CD4-positive, alpha-beta T cell treated with Interleukin-1 beta for 1 hour (primary cell): ENCODE results near the gene RBBP9.
A peak's percentile ranks its signal among the peaks of the same experiment; 100 is the strongest.
"Not testable (repeated sequence)": the region's sequence is repeated elsewhere in the genome, so short reads cannot be mapped to it uniquely, and the experiment has no call there.

ENCODE experiments used
- DNase-seq, 2 donors: peaks; one replicate each; pipeline ENCODE4 v3.0.0-alpha.2; 2020 to 2022

The RBBP9 gene

GRCh38 chr20:18501672-18502071 is 4.6 kb upstream of the RBBP9 start:
- not testable (repeated sequence) for DNase-seq

DNA sequence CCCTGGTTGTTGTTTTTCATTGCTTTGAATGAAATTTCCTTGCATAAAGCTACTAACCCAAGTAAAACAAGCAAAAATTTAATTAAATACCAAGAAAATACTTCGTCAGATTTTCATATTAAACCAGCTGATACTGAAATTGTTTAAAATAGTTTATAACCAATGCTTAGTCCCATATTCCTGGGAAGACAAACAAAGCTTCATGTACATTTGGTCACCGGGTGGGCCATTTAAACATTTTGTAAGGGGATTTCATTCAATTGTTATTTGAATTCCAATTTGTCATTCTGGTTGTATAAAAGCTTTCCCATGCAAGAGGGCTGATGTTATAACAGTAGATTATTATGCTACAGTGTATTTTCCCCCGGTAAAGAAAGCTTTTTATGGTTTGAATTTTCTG is 578 bp upstream of the RBBP9 start:
- no peak for DNase-seq

DNA sequence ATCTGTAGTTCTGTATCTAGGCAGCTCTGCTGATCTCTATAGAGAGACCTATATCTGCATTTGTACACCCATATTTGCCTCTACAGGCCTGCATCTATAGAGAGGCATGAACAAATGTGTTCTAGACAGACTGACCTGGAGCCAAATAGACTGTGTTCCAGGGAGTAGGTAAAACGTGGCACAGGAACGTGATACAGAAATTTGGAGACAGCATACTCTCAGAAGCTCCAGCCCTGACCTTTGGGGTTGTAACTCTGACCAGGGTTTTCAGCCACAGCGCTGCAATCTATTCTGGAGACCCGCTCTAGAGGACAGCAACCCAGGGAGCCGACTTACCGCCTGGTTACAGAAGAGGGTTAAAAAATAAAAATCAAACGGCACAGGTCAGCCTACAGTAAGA is 983 bp downstream of the RBBP9 start:
- DNase-seq, result no peak

DNA sequence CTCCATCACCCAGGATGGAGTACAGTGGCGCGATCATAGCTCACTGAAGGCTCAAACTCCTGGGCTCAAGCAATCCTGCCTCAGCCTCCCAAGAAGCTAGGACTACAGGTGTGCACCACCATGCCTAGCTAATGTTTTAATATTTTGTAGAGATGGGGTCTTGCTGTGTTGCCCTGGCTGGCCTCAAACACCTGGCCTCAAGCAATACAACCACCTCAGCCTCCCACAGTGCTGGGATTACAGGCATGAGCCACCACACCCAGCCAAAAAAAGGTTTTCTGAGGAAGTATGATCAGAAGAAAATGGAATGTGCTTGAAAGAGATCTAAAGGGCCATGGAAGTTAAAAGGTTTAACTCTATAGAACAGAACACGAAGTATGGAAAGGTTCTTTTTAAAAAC is 8.7 kb downstream of the RBBP9 start:
- no peak for DNase-seq

DNA sequence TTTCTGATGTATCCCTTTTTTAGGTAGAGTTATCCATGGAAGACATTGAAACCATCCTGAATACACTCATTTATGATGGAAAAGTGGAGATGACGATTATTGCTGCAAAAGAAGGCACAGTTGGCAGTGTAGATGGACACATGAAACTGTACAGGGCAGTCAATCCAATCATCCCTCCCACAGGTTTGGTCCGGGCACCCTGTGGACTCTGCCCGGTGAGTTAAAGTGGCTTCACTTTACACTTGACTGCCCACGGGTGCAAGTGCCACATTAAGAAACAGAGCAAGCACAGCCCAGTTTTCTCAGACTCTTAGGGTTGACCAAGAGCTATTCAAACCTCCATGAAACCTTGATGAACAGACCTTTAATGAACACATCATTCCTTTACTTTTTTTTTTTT is 15.4 kb downstream of the RBBP9 start:
- DNase-seq, result no peak

- DNase-seq, result no peak
These were observed 19.2 kb downstream of the RBBP9 start for GRCh38 chr20:18477821-18478220.

- DNase-seq, result no peak
These were observed 19.8 kb downstream of the RBBP9 start for GRCh38 chr20:18477218-18477617.

GRCh38 chr20:18466894-18467730 is 29.9 kb downstream of the RBBP9 start, which contains the start of the genes DZANK1 and POLR3F:
DZANK1 (minus strand) TSS chr20:18467030; CDS start chr20:18465358, 1,672 bp downstream.
POLR3F (plus strand) TSS chr20:18467390; CDS start chr20:18467507, 117 bp downstream.
- DNase-seq, result peak; percentile 94

GRCh38 chr20:18466574-18466893 is 30.5 kb downstream of the RBBP9 start:
- DNase-seq, result no peak

DNA sequence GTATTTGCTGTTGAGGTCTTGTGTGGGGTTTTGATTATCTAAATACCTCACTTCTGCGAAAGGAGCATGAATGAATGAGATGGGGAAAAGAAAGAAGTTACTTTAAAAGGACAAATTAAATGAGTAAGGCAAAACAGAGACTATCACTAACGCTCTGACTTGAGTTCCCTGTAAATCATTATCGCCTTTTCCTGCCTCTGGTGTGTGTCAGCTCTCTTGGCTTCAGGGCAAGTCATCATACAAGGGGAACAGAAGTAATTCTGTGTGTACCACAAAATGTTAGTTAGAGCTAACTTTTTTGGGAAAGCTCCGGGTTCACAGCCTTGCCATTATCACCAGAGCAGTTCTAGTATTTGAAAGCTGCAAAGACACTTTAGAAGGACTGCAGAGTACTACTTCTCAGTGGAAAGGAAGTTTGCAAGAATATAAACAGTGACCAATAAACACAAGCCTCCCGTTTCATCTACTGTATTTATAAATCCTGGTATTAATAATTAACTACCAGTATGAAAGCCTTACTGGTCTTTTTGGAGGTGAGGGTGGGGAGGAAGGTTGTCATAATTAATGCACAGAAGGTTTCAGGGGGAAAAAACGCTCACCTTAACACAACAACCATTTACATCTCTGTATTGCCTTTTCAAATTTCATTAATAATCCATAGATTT is 31.4 kb downstream of the RBBP9 start:
- DNase-seq, result no peak

DNA sequence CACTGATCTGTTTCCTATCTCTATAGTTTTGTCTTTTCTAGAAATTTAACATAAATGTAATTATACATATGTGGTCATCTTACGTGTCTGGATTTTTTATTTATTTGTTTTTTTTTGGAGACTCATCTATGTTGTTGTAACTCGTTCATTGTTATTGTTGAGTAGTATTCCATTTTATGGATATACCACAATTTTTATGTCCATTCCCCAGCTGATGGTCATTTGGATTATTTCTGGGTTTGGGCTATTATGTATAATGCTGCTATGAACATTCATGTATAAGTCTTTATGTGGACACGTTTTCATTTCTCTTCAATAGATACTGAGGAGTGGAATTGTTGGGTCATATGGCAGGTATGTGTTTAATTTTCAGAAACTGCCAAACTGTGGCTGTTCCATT is 40.4 kb downstream of the RBBP9 start:
- DNase-seq, result no peak

DNA sequence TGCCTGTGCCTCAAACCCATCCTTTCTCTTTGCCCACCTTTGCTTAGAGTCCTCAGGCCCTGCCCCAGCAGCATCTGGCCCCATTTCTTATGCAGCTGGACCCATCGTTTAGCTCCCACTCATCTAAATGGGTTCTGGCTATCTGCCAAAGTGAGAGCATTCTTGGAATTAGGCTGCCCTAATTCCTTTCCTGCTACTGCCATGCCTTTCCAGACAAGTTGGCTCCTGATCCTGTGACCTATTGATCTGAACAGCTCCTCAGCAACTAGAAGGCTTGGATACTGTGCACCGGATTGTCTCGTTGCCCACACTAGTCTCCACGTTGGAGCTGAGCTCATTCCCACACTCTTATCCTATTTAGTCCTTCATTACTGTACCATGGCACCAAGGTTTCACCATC is 53.1 kb downstream of the RBBP9 start:
- no peak for DNase-seq

- DNase-seq, result no peak
These were observed 56.6 kb downstream of the RBBP9 start for GRCh38 chr20:18440403-18440802.

DNA sequence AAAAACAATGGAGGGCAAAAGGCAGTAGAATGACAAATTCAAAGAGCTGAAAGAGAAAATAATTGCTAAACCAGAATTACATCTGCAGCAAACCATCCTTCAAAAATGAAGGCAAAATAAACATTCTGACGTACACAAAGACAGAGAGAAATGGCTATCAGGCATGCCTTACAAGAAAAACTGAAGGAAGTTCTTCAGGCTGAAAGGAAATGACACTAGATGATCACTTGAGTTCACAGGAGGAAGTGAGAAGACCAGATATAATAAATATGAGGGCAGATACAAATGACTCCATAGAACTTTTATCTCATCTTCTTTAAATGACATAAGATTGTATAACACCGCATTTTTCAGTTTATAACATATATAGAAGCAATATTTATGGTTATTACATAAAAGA is 60.2 kb downstream of the RBBP9 start:
- DNase-seq, result no peak
